ENCODE data around the gene CD53. TPM values are rescaled to one million over a fixed set of nuclear protein-coding genes. Genes with fewer than 3 reads are reported as not detected.
"Not testable (repeated sequence)": the region's sequence is repeated elsewhere in the genome, so short reads cannot be mapped to it uniquely, and the experiment has no call there.

CD53 gene
- total and polyA plus RNA-seq, 2 donors (not counting 1 experiment from before 2014, with no cell fraction given) = not detected

- Histone ChIP-seq H3K27me3 (ENCODE audit: control insufficient read depth, insufficient read depth, low read length) (no peaks in the 10 kb centered on the region), H3K4me3 (replicated peaks in 1 of 4; ENCODE audit: control extremely low read depth in 1 of 4, insufficient read depth in 1 of 4, low read depth in 3 of 4, low read length in 4 of 4) (no peak overlapping the region), H3K9ac (ENCODE audit: insufficient read depth, low read length) (no peak overlapping the region), H3K9me3 (ENCODE audit: control insufficient read depth, insufficient read depth, low read depth, low read length) (no peaks in the 10 kb centered on the region), H3K4me1 (ENCODE audit: control insufficient read depth, extremely low read depth, insufficient read depth, low read length) (no peaks in the 10 kb centered on the region), H3K79me2 (ENCODE audit: control insufficient read depth, insufficient read depth, low read length) (no peaks in the 10 kb centered on the region), H3K4me2 (ENCODE audit: extremely low read depth, insufficient read depth, low read length) (no peak overlapping the region), H2AFZ (ENCODE audit: low read length) (no peak overlapping the region), H4K20me1 (ENCODE audit: control insufficient read depth, extremely low read depth, insufficient read depth, low read length) (no peaks in the 10 kb centered on the region), H3K27ac (ENCODE audit: insufficient read depth, low read length) (no peak overlapping the region), H3K36me3 (ENCODE audit: control insufficient read depth, insufficient read depth, low read length) (no peaks in the 10 kb centered on the region)
- TF ChIP-seq CTCF (conservative IDR thresholded peaks at IDR 0.05 in 1 of 2, IDR thresholded peaks at IDR 0.05 in 1 of 2; ENCODE audit: low read depth in 1 of 2, low read length in 2 of 2) (no peak), EZH2 (IDR thresholded peaks at IDR 0.05; ENCODE audit: low read length, missing control alignments) (no peak)
- DNase-seq (ENCODE audit: low read depth in 2 of 2) = no peak
Observed at GRCh38 chr1:110928191-110928590, 55.2 kb downstream of the CD53 start.

- H3K4me2 ChIP-seq (ENCODE audit: extremely low read depth, insufficient read depth, low read length) = no peak overlapping the region
- no peaks in the 10 kb centered on the region for H4K20me1 ChIP-seq (ENCODE audit: control insufficient read depth, extremely low read depth, insufficient read depth, low read length)
- no peak overlapping the region for H3K4me3 ChIP-seq (replicated peaks in 1 of 4; ENCODE audit: control extremely low read depth in 1 of 4, insufficient read depth in 1 of 4, low read depth in 3 of 4, low read length in 4 of 4)
- no peak overlapping the region for H3K27ac ChIP-seq (ENCODE audit: insufficient read depth, low read length)
- no peaks in the 10 kb centered on the region for H3K36me3 ChIP-seq (ENCODE audit: control insufficient read depth, insufficient read depth, low read length)
- no peak for TF ChIP-seq EZH2 (IDR thresholded peaks at IDR 0.05; ENCODE audit: low read length, missing control alignments)
- TF ChIP-seq CTCF (conservative IDR thresholded peaks at IDR 0.05 in 1 of 2, IDR thresholded peaks at IDR 0.05 in 1 of 2; ENCODE audit: low read depth in 1 of 2, low read length in 2 of 2) = no peak
- no peaks in the 10 kb centered on the region for H3K79me2 ChIP-seq (ENCODE audit: control insufficient read depth, insufficient read depth, low read length)
- no peaks in the 10 kb centered on the region for H3K27me3 ChIP-seq (ENCODE audit: control insufficient read depth, insufficient read depth, low read length)
- no peak overlapping the region for H3K9ac ChIP-seq (ENCODE audit: insufficient read depth, low read length)
- DNase-seq (ENCODE audit: low read depth in 2 of 2) = no peak
- no peaks in the 10 kb centered on the region for H3K4me1 ChIP-seq (ENCODE audit: control insufficient read depth, extremely low read depth, insufficient read depth, low read length)
- no peak overlapping the region for H2AFZ ChIP-seq (ENCODE audit: low read length)
- H3K9me3 ChIP-seq (ENCODE audit: control insufficient read depth, insufficient read depth, low read depth, low read length) = no peaks in the 10 kb centered on the region
Observed at GRCh38 chr1:110928904-110929303, 56.0 kb downstream of the CD53 start.

GRCh38 chr1:110931097-110931496 lies 58.1 kb downstream of the CD53 start:
- not testable (repeated sequence) for H3K4me2 ChIP-seq (ENCODE audit: extremely low read depth, insufficient read depth, low read length); DNase-seq (ENCODE audit: low read depth in 2 of 2); H4K20me1 ChIP-seq (ENCODE audit: control insufficient read depth, extremely low read depth, insufficient read depth, low read length); H3K27ac ChIP-seq (ENCODE audit: insufficient read depth, low read length); H3K36me3 ChIP-seq (ENCODE audit: control insufficient read depth, insufficient read depth, low read length); H3K9ac ChIP-seq (ENCODE audit: insufficient read depth, low read length); H3K9me3 ChIP-seq (ENCODE audit: control insufficient read depth, insufficient read depth, low read depth, low read length); H3K4me1 ChIP-seq (ENCODE audit: control insufficient read depth, extremely low read depth, insufficient read depth, low read length); H2AFZ ChIP-seq (ENCODE audit: low read length); H3K27me3 ChIP-seq (ENCODE audit: control insufficient read depth, insufficient read depth, low read length); H3K79me2 ChIP-seq (ENCODE audit: control insufficient read depth, insufficient read depth, low read length); H3K4me3 ChIP-seq (replicated peaks in 1 of 4; ENCODE audit: control extremely low read depth in 1 of 4, insufficient read depth in 1 of 4, low read depth in 3 of 4, low read length in 4 of 4)
